Gastrocnemius medialis (tissue), 4 donors: ENCODE measurements around the gene TIGAR.

ENCODE experiments used
- CTCF ChIP-seq, 5 experiments: fragments of 450-650 bp in 3 of 5; fragments of 200-600 bp in 2 of 5; sonication (generic) in 2 of 5; IDR thresholded peaks in 4 of 5; conservative IDR thresholded peaks in 1 of 5; 1 replicate in 4 of 5; 2 replicates in 1 of 5; pipeline ENCODE4 v1.5.1; 2016 to 2019; ENCODE audit warnings: antibody characterized with exemption in 5 of 5, mild to moderate bottlenecking in 3 of 5, moderate library complexity in 3 of 5
- POLR2A ChIP-seq, 2 donors: fragments of 450-650 bp; IDR thresholded peaks; one replicate each; pipeline ENCODE4 v1.6.1; 2017; ENCODE audit warnings: antibody characterized with exemption in 2 of 2, mild to moderate bottlenecking in 2 of 2, moderate library complexity in 2 of 2

GRCh38 chr12:4375449-4375848 lies 54.4 kb downstream of the TIGAR start:
- TF ChIP-seq CTCF (IDR thresholded peaks at IDR 0.05 in 4 of 5, conservative IDR thresholded peaks at IDR 0.05 in 1 of 5) (no peak), POLR2A (IDR thresholded peaks at IDR 0.05) (no peak)
